ENCODE results near the gene CYB5A. TPM values are rescaled to one million over a fixed set of nuclear protein-coding genes. Genes with fewer than 3 reads are reported as not detected.
"Not testable (repeated sequence)": the region's sequence is repeated elsewhere in the genome, so short reads cannot be mapped to it uniquely, and the experiment has no call there.

CYB5A gene
- total RNA-seq, 1 donor from 2014 or later: 36.8 TPM

DNA sequence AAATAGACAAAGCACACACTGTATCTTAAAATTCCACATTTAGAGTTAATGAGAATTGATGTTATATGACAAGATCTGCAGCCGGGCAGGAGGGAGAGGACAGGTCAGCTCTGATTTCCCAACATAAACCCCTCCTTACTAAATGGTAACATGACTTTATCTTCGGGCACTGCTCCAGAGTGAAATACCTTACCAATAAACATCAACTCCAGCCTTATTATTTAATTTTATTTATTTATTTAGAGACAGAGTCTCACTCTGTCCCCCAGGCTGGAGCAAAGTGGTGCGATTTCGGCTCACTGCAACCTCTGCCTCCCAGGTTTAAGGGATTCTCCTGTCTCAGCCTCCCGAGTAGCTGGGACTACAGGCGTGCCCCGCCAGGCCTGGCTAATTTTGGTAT lies 1.7 kb downstream of the CYB5A start:
- Mint-ChIP-seq H3K36me3 (ENCODE audit: low read depth) (peaks cover 4% of the 10 kb centered on the region), H3K9me3 (no peaks in the 10 kb centered on the region), H3K27ac (no peak overlapping the region), H3K4me1 (ENCODE audit: low read depth) (peaks cover 5% of the 10 kb centered on the region), H3K27me3 (ENCODE audit: low read depth) (peaks cover 18% of the 10 kb centered on the region), H3K4me3 (ENCODE audit: low read depth) (no peak overlapping the region)
- intact Hi-C loops (cut with micrococcal nuclease): loop anchor here (2.0 to 5.0 kb wide), 2 partner anchors 38 to 207 kb away; partner anchors contain the start of gene CNDP2
- no peak for DNase-seq (ENCODE audit: low spot score)

DNA sequence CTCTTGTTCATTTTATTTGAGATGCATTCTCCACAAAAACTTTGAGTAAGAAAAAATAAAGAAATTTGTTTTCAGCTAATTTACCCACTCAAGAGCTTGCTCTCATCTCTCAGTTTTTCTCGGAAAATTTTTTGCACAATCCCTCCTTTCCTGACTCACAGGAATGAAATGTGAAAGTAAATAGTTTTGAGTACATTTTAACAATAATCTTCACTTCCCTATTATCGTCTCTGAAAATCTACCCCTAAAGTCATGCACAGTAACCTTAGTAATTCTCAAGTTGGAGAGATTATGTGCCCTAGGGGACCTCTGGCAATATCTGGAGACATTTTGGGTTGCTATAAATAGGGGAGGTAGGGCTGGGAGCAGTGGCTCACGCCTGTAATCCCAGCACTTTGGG lies 2.6 kb downstream of the CYB5A start:
- no peak overlapping the region for H3K27ac Mint-ChIP-seq
- no peak for DNase-seq (ENCODE audit: low spot score)
- H3K27me3 Mint-ChIP-seq (ENCODE audit: low read depth): peaks cover 18% of the 10 kb centered on the region
- H3K36me3 Mint-ChIP-seq (ENCODE audit: low read depth): peaks cover 4% of the 10 kb centered on the region
- H3K9me3 Mint-ChIP-seq: no peaks in the 10 kb centered on the region
- H3K4me3 Mint-ChIP-seq (ENCODE audit: low read depth): no peak overlapping the region
- intact Hi-C loops (cut with micrococcal nuclease): loop anchor here (10.0 kb wide), 1 partner anchor 56 kb away; no protein-coding TSS in a partner anchor
- H3K4me1 Mint-ChIP-seq (ENCODE audit: low read depth): peaks cover 5% of the 10 kb centered on the region

DNA sequence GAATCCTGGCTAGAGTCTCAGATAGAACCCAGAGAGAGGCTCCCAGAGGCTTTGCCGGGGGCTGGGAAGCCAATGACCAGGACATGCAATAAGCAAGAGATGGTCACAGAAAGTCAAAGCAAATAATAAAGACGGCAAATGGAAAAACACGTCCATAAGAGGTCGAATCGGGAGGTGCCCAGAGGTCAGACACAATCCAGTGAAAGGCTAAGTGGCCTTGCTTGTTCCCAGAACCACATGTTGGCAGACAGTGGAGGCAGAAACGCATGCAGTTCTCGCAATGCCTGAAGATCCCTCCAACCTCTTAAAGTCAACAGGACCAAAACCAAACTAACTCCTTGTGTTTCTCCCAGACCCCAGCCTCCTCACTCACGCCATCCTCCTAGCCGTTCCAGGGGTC lies 3.0 kb downstream of the CYB5A start:
- intact Hi-C loops (cut with micrococcal nuclease): loop anchor here (10.0 kb wide), 1 partner anchor 56 kb away; no protein-coding TSS in a partner anchor

GRCh38 chr18:74288041-74288440 lies 3.7 kb downstream of the CYB5A start:
- H3K36me3 Mint-ChIP-seq (ENCODE audit: low read depth): peaks cover 3% of the 10 kb centered on the region
- H3K27me3 Mint-ChIP-seq (ENCODE audit: low read depth): peaks cover 18% of the 10 kb centered on the region

More for the DNA sequence above, 3.0 kb downstream of the CYB5A start:
- Mint-ChIP-seq H3K9me3 (no peaks in the 10 kb centered on the region), H3K36me3 (ENCODE audit: low read depth) (peaks cover 4% of the 10 kb centered on the region), H3K4me1 (ENCODE audit: low read depth) (peaks cover 5% of the 10 kb centered on the region), H3K4me3 (ENCODE audit: low read depth) (no peak overlapping the region), H3K27me3 (ENCODE audit: low read depth) (peaks cover 18% of the 10 kb centered on the region), H3K27ac (no peak overlapping the region)
- no peak for DNase-seq (ENCODE audit: low spot score)

GRCh38 chr18:74286856-74287255 lies 4.9 kb downstream of the CYB5A start:
- intact Hi-C loops (cut with micrococcal nuclease): loop anchor here (10.0 kb wide), 1 partner anchor 58 kb away; no protein-coding TSS in a partner anchor
- Mint-ChIP-seq H3K27ac (no peak overlapping the region), H3K9me3 (no peaks in the 10 kb centered on the region), H3K27me3 (ENCODE audit: low read depth) (peaks cover 18% of the 10 kb centered on the region), H3K4me1 (ENCODE audit: low read depth) (peaks cover 13% of the 10 kb centered on the region), H3K36me3 (ENCODE audit: low read depth) (no peaks in the 10 kb centered on the region), H3K4me3 (ENCODE audit: low read depth) (no peak overlapping the region)
- no peak for DNase-seq (ENCODE audit: low spot score)

More at GRCh38 chr18:74288041-74288440, 3.7 kb downstream of the CYB5A start:
- intact Hi-C loops (cut with micrococcal nuclease): loop anchor here (10.0 kb wide), 1 partner anchor 57 kb away; no protein-coding TSS in a partner anchor
- H3K27ac Mint-ChIP-seq: no peak overlapping the region
- H3K4me3 Mint-ChIP-seq (ENCODE audit: low read depth): no peak overlapping the region
- H3K4me1 Mint-ChIP-seq (ENCODE audit: low read depth): peaks cover 7% of the 10 kb centered on the region
- DNase-seq (ENCODE audit: low spot score): no peak
- H3K9me3 Mint-ChIP-seq: no peaks in the 10 kb centered on the region

DNA sequence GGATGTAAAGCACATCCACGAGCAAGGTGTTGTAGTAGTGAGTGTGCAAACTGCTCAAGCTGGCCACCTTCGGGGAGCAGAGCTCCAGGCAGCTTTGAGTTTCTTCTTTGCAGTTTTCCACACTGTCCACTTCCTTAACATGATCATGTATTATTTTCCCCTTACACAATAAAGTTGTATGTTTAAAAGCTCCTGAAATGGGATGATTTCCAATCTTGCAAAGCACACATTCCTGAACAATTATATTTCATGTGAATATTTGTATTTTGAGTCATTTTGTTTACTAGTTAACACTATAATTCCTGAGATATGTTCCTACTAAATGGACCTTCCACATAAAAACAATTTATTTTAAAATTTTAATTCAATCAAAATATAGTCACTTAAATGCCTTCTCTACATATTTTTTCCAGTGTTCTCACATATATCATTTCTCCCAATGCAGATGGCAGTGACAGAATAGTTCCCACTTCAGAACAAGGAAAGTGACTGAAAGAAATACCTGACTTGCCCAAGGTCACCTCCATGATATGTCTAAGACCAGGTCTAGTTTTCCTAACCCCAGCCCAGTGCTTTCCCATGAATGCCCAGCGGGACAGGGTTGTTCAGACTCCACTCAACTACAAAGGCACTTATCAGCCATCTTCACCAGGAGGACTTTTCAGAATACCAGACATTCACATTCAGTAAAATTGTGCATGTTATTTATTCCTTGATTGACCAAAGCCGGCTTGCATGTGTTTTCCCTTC lies 5.5 kb downstream of the CYB5A start:
- H3K27ac Mint-ChIP-seq: no peak overlapping the region
- no peaks in the 10 kb centered on the region for H3K9me3 Mint-ChIP-seq
- intact Hi-C loops (cut with micrococcal nuclease): loop anchor here (10.0 kb wide), 1 partner anchor 59 kb away; no protein-coding TSS in a partner anchor

DNA sequence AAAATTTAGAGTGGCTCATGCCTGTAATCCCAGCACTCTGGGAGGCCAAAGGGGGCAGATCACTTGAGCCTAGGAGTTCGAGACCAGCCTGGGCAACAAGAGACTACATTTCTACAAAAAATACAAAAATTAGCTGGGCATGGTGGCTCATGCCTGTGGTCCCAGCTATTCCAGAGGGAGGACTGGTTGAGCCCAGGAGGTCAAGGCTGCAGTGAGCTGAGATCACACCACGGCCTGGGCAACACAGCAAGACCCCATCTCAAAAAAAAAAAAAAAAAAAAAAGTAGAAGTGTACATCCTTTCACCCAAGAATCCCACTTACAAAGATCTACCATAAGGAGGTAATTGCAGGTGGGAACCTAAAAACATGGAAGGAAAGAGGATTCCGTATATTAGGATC lies 6.2 kb downstream of the CYB5A start:
- peaks cover 11% of the 10 kb centered on the region for H3K4me1 Mint-ChIP-seq (ENCODE audit: low read depth)
- intact Hi-C loops (cut with micrococcal nuclease): loop anchor here (10.0 kb wide), 1 partner anchor 59 kb away; no protein-coding TSS in a partner anchor
- H3K4me3 Mint-ChIP-seq (ENCODE audit: low read depth); H3K27ac Mint-ChIP-seq; H3K36me3 Mint-ChIP-seq (ENCODE audit: low read depth); DNase-seq (ENCODE audit: low spot score); H3K9me3 Mint-ChIP-seq: not testable (repeated sequence)
- peaks cover 15% of the 10 kb centered on the region for H3K27me3 Mint-ChIP-seq (ENCODE audit: low read depth)

More for the DNA sequence above, 5.5 kb downstream of the CYB5A start:
- no peak overlapping the region for H3K4me3 Mint-ChIP-seq (ENCODE audit: low read depth)
- peaks cover 11% of the 10 kb centered on the region for H3K4me1 Mint-ChIP-seq (ENCODE audit: low read depth)
- H3K27me3 Mint-ChIP-seq (ENCODE audit: low read depth): peaks cover 16% of the 10 kb centered on the region
- H3K36me3 Mint-ChIP-seq (ENCODE audit: low read depth): no peaks in the 10 kb centered on the region
- no peak for DNase-seq (ENCODE audit: low spot score)

- no peak for DNase-seq (ENCODE audit: low spot score)
- no peaks in the 10 kb centered on the region for H3K9me3 Mint-ChIP-seq
- H3K4me1 Mint-ChIP-seq (ENCODE audit: low read depth): peaks cover 11% of the 10 kb centered on the region
- intact Hi-C loops (cut with micrococcal nuclease): loop anchor here (10.0 kb wide), 1 partner anchor 60 kb away; no protein-coding TSS in a partner anchor
- H3K36me3 Mint-ChIP-seq (ENCODE audit: low read depth): no peaks in the 10 kb centered on the region
- H3K27me3 Mint-ChIP-seq (ENCODE audit: low read depth): peaks cover 12% of the 10 kb centered on the region
- no peak overlapping the region for H3K27ac Mint-ChIP-seq
- H3K4me3 Mint-ChIP-seq (ENCODE audit: low read depth): no peak overlapping the region
Measured at GRCh38 chr18:74284980-74285355, 6.8 kb downstream of the CYB5A start.

DNA sequence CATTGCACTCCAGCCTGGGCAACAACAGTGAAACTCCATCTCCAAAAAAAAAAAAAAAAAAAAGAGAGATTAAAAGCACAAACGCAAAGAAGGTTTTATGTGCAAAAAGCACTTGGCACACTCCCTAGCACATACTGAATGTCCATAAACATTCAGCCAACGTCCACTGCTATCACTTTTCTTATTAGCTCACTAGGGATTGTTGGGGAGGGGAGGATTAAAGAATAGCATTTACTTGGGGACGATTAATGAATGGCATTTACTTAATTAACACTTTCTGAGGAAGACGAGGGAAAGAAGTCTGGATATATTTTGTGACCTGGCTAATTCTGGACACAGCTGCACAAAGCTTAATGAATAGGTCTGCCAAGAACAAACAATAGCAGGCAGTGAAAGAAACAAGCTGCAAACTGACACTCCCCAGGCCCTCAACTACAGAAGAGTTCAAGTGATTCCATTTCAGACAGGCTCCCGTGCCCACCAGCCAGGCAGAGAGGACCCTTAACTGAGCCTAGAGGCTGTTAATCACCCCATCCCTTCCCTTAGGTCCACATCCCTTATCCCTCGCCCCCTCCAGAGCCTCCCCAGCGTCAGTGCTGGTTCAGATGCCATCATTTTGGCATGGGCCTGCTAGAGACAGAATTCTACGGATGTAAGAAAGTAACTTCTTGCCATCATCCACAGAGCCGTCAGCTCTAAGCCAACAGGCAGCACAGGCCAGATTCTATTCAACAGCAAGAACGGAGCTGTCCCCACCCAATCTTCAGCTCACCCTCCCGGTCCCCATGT lies 7.4 kb downstream of the CYB5A start:
- Mint-ChIP-seq H3K36me3 (ENCODE audit: low read depth) (no peaks in the 10 kb centered on the region), H3K9me3 (no peaks in the 10 kb centered on the region), H3K4me1 (ENCODE audit: low read depth) (peaks cover 11% of the 10 kb centered on the region), H3K27ac (no peak overlapping the region), H3K4me3 (ENCODE audit: low read depth) (no peak overlapping the region), H3K27me3 (ENCODE audit: low read depth) (peaks cover 12% of the 10 kb centered on the region)
- no peak for DNase-seq (ENCODE audit: low spot score)
- intact Hi-C loops (cut with micrococcal nuclease): loop anchor here (10.0 kb wide), 1 partner anchor 60 kb away; no protein-coding TSS in a partner anchor

DNA sequence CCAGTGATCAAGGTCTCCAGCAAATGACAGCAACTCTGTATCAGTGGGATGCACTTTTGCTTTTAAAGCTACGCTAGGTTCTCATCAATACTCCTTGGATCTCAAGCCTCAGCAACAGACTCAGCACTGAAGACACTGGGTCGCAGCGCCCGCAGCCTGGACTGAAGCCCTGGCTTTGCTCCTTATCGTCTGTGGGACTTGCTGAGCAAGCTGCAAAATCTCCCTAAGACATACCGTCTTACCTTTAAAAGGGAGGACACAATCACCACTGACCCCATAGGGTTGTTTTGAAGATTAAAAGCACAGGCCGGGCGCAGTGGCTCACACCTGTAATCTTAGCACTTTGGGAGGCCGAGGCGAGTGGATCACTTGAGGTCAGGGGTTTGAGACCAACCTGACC lies 8.1 kb downstream of the CYB5A start:
- H3K9me3 Mint-ChIP-seq: no peaks in the 10 kb centered on the region
- no peak overlapping the region for H3K27ac Mint-ChIP-seq
- intact Hi-C loops (cut with micrococcal nuclease): loop anchor here (10.0 kb wide), 1 partner anchor 61 kb away; no protein-coding TSS in a partner anchor
- H3K4me3 Mint-ChIP-seq (ENCODE audit: low read depth): no peak overlapping the region
- H3K36me3 Mint-ChIP-seq (ENCODE audit: low read depth): no peaks in the 10 kb centered on the region
- DNase-seq (ENCODE audit: low spot score): no peak
- H3K4me1 Mint-ChIP-seq (ENCODE audit: low read depth): peaks cover 11% of the 10 kb centered on the region
- H3K27me3 Mint-ChIP-seq (ENCODE audit: low read depth): peaks cover 12% of the 10 kb centered on the region

GRCh38 chr18:74282755-74283554 lies 8.8 kb downstream of the CYB5A start:
- Mint-ChIP-seq H3K4me3 (ENCODE audit: low read depth) (no peak overlapping the region), H3K36me3 (ENCODE audit: low read depth) (no peaks in the 10 kb centered on the region), H3K4me1 (ENCODE audit: low read depth) (peaks cover 9% of the 10 kb centered on the region), H3K9me3 (no peaks in the 10 kb centered on the region), H3K27me3 (ENCODE audit: low read depth) (peaks cover 7% of the 10 kb centered on the region), H3K27ac (no peak overlapping the region)
- intact Hi-C loops (cut with micrococcal nuclease): loop anchor here (10.0 kb wide), 1 partner anchor 62 kb away; no protein-coding TSS in a partner anchor
- DNase-seq (ENCODE audit: low spot score): no peak

Measured in activated T-helper 2 cell treated with anti-CD3 and anti-CD28 coated beads, Interferon-gamma antibody, Interleukin-2, Interleukin-4, amounts not matched to agents 10 μg/mL and 5 μg/mL and 100 μg/mL, durations not matched to agents 14 hours and 24 hours and 36 hours (primary cell).